Suprapubic skin (tissue), 4 donors: ENCODE results near the gene RARG.

Experiments used
- EP300 ChIP-seq: sonication (generic); formaldehyde crosslinking; IDR thresholded peaks from one replicate; pipeline ENCODE4 v1.6.1; 2017; ENCODE audit warnings: antibody characterized with exemption
- POLR2A ChIP-seq, 2 donors: fragments of 450-650 bp; IDR thresholded peaks; one replicate each; pipeline ENCODE4 v1.6.1; 2017; ENCODE audit warnings: antibody characterized with exemption in 2 of 2, mild to moderate bottlenecking in 2 of 2, moderate library complexity in 2 of 2
- POLR2AphosphoS5 ChIP-seq, 3 donors: sonication (generic); formaldehyde crosslinking; IDR thresholded peaks; one replicate each; pipeline ENCODE4 v1.6.1; 2017; ENCODE audit warnings: antibody characterized with exemption in 3 of 3
- TF ChIP-seq, protein P1 (sequence below), 2 donors: fragments of 200-600 bp in 1 of 2; fragments of 450-650 bp in 1 of 2; sonication (generic) in 1 of 2; IDR thresholded peaks; one replicate each; pipeline ENCODE4 v1.5.1; 2016 to 2019; ENCODE audit warnings: antibody characterized with exemption in 2 of 2, mild to moderate bottlenecking in 1 of 2, moderate library complexity in 1 of 2

DNA sequence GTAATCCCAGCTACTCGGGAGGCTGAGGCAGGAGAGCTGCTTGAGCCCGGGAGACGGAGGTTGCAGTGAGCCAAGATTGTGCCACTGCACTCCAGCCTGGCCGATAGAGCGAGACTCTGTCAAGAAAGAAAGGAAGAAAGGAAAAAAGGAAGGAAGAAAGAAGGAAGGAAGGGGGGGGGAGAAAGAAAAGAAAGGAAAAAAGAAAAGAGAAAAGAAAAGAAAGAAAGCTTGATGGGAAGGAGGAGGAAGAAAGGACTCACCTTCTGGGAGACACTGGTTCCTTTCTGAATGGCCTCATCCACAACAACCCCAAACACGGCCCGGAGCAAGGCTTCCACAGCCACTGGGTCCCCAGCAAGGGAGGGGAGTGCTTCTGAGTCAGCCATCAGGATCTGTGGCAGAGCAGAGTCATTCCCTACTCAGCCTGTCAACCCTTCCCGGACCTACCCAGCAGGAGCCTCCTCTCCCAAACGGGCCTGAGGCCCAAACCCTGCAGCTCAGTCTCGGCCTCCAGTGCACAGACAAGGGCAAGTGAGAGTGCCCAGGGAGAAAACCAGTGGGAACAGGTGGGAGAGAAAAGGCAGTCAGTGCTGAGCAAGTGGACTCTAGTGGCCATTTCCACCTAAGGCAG, 58.8 kb downstream of the RARG start:
- TF ChIP-seq, protein P1, sequence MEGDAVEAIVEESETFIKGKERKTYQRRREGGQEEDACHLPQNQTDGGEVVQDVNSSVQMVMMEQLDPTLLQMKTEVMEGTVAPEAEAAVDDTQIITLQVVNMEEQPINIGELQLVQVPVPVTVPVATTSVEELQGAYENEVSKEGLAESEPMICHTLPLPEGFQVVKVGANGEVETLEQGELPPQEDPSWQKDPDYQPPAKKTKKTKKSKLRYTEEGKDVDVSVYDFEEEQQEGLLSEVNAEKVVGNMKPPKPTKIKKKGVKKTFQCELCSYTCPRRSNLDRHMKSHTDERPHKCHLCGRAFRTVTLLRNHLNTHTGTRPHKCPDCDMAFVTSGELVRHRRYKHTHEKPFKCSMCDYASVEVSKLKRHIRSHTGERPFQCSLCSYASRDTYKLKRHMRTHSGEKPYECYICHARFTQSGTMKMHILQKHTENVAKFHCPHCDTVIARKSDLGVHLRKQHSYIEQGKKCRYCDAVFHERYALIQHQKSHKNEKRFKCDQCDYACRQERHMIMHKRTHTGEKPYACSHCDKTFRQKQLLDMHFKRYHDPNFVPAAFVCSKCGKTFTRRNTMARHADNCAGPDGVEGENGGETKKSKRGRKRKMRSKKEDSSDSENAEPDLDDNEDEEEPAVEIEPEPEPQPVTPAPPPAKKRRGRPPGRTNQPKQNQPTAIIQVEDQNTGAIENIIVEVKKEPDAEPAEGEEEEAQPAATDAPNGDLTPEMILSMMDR (IDR thresholded peaks at IDR 0.05), result no peak
- TF ChIP-seq POLR2A (IDR thresholded peaks at IDR 0.05), result no peak
- TF ChIP-seq POLR2AphosphoS5 (IDR thresholded peaks at IDR 0.05), result no peak
- no peak for TF ChIP-seq EP300
